ENCODE measurements around the gene PREX1.
"Not testable (repeated sequence)": the region's sequence is repeated elsewhere in the genome, so short reads cannot be mapped to it uniquely, and the experiment has no call there.

The PREX1 gene

GRCh38 chr20:48845721-48846306 is 18.0 kb upstream of the PREX1 start:
- DNase-seq, result no peak

DNA sequence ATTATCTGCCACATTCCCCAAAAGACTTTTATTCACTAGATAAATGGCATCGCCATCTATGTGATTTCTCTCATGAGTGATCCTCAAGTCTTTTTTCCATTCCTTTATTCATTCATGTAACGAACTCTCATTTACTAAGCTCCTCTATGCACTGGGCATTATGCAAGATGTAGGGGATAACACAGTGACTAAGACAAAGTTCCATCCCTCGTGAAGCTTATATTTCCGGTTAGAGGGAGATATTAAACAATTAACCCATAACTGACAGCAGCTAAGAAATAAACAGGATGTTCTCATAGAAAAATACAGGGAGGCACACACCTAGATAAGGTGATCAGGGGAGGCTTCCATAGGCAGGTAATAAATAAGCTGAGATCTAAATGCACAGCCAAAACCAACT is 17.2 kb upstream of the PREX1 start:
- no peak for DNase-seq

DNA sequence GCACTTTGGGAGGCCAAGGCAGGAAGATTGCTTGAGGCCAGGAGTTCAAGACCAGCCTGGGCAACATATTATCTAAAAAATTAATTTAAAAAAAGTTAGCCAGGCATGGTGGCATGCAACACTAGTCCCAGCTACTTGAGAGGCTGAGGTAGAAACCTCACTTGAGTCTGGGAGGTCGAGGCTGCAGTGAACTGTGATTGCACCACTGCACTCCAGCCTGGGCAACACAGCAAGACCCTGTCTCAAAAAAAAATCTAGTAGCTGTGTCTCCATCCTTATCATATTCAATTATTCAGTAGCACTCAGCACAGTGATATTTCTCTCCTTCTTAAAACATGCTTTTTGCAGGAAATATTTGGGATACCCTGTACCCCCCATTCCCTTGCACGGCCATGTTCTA is 16.1 kb upstream of the PREX1 start:
- not testable (repeated sequence) for DNase-seq

DNA sequence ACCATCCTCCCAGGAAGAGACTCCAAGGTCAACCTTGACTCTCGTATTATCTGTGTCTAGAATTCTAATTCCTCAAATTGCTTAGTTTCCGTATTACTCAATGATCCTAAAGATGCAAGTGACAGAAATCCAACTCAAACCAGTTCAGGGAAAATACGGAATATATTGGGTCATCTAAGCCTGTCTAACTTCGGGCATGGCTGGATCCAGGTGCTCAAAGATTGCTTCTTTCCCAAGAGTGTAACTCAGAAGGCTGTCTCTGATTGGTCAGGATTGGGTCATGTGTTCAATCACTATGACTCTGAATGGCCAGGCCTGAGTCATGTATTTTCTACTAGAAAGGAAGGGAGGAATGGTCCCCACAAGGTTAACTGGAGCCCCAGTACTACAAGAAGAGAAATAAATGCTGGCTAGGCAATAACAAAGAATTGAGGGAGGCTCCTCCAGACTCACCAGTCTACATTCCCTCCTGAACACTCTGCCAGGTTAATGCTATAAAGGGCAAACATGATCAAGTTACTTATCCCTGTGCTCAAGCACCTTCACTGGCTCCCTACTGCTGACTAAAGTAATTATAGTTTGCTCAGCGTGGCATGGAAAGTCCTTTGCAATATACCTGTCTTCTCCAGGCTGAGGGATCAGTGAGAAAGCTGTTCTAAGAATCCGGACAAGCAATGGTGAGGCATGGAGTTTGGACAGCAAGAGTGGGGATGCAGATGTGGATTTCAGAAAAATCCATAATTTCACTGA is 15.4 kb upstream of the PREX1 start:
- no peak for DNase-seq

- DNase-seq, result no peak
Observed at GRCh38 chr20:48841875-48842529, 14.2 kb upstream of the PREX1 start.

DNA sequence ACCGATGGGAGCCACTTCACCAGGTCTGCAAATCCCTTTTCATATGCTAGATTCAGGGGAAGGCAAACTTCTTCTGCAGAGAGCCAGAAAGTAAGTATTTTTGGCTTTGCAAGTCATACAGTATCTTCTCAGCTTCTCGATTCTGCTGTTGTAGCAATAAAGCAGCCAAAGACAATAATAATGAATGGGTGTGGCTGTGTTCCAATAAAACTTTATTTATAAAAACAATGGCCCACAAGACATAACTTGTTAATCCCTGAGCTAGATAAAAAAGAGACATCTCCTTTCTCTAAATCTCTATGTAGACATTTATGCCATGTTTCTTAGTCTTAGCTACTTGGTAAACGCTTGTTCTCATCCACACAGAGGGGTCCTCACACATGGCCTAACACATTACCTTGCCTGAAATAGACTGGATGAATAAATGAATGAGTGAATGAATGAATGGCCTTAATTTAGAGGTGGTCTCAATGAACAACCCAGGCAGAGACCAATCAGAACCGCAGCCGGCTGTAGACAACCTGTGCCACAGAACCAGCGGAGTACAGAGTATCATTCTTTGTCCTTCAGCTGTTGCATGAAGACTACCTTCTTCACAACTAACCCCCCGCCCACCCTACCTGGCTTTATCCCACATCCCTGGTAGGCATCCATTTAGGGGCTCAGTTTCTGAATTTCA is 13.5 kb upstream of the PREX1 start:
- DNase-seq, result no peak

DNA sequence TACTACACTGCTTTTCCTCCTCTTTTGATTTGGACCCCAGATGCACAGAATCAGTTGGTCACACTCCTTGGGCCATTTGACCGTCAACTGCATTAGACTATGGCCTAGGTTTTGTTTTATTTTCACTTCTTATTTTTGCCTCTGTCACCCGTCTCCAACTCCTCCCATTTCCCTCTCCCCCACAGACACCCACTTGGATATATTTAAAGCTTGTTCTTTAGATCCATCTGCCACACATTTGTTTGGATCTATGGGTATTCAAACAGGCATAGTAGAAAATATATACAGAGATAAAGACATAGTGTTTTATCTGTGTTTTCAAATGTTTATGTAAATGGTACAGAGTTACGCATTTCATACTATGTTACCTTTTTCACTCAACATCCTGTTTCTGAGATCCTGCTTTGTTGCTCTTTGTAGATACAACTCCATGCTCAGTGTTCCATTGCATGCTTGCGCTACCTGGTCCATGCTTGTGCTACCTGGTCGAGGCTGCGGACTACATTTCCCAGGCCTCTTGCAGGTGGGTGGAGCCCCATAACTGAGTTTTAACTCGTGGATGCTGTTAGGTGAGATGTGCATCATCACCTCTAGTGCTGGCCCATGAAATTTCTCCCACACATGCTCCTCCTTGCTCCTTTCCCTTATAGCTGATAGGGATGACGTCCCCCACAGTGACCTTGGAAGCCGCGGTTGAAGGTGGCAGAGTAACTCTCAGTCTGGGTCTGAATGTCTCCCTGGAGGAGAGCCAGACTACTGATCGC is 11.5 kb upstream of the PREX1 start:
- DNase-seq, result no peak

DNA sequence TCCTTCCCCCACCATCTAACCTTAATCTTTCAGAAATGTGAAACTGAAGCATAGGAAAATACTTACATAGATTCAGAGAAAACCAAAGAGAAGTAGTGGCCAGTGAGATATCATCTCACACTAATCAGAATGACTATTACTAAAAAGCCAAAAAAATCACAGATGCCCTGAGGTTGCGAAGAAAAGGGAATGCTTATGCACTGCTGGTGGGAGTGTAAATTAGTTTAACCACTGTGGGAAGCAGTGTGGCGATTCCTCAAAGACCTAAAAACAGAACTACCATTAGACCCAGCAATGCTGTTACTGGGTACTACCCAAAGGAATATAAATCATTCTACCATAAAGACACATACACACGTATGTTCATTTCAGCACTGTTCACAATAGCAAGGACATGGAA is 9.2 kb upstream of the PREX1 start:
- no peak for DNase-seq

DNA sequence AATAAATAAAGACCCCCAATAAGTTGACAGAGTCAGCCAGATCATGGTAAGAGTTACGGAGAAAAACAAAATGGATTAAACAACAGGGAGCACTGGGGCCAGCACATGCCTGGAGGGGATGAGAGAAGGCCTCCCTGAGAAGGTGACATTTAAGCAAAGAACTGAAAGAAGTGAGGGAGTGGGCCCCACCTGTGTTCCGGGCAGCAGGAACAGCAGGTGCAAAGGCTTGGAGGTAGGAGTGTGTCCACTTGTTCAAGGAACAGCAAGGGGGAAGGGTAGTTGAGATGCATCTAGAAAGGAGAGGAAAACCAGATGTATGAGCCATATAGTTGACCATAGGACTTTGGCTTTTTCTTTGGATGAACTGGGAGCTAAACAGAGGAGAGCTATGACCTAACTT is 7.6 kb upstream of the PREX1 start:
- no peak for DNase-seq

GRCh38 chr20:48834278-48834677 is 6.5 kb upstream of the PREX1 start:
- DNase-seq, result no peak

- no peak for DNase-seq
Observed at GRCh38 chr20:48832405-48832730, 4.6 kb upstream of the PREX1 start.

GRCh38 chr20:48831718-48832404 is 4.1 kb upstream of the PREX1 start:
- DNase-seq, result no peak

GRCh38 chr20:48830826-48831318 is 3.1 kb upstream of the PREX1 start:
- DNase-seq, result no peak

- no peak for DNase-seq
Observed at GRCh38 chr20:48829940-48830339, 2.1 kb upstream of the PREX1 start.

DNA sequence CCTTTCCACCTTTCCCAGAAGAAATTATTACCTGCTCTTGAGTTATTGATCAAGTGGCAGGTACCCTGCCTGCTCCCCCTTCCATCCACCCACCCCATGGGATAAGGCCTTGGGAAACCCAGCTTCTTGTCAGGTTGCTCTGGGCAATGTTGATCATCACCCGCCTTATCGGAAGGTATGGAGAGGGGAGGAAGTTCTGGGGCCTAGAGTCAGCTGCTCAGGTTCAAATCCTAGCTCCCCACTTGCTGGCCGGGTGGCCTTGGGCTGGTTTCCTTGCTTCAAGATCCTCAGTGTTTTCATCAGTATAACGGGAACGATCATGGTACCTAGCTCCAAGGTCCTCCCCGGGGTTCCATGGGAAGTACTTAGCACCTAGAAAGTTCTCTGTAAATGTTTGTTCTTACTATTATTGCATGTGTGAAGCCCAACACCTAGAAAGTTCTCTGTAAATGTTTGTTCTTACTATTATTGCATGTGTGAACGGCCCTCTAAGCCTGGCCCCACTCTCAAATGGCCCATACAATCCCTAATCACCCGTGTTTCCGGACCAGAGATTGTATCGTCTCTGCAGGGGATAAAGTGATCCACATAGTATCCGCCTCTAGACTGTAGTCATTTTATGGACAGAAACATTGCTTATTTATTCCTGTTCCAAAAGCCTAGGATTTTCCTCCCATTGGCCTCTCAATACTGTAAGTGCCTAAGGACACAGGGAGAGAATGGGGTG is 1.1 kb upstream of the PREX1 start:
- no peak for DNase-seq

- DNase-seq, result no peak
Observed at GRCh38 chr20:48826883-48827771, 672 bp downstream of the PREX1 start.

- DNase-seq, result not testable (repeated sequence)
Observed at GRCh38 chr20:48826480-48826879, 1.3 kb downstream of the PREX1 start.

- no peak for DNase-seq
Observed at GRCh38 chr20:48826069-48826468, 1.7 kb downstream of the PREX1 start.

GRCh38 chr20:48825566-48825920 is 2.3 kb downstream of the PREX1 start:
- DNase-seq, result no peak

DNA sequence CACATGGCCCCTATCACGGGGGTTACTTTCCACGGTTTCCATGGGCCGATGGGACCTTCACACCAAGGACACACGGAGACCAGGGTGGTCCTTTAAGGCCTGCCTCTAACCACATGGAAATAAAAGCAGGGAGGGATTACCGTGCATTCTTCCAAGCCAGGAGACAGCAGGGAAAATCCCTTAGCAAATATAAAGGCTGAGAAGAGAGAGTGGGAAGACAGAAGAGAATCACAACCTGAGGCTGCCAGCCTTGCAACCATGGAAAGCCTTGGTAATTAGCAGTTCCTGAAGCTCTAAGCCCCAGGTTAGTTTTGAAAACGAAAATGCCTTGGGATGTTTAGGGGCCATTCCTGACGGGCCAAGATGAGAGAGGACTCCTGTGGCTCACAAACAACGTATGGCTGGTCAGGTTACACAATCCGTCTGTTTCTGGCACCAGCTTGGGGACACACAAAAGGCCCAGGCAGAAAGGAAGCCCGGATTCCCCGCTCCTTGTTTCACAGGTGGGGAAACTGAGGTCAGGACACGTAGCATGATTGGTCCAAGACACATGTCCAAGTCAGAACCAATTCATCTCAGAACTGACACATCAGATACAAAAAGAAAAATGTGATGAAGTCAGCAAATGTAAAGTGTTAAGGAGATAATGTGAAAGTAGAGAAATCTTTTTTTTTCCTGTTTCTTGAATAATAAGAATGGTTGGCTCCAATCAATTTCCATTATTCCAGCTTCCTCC is 2.8 kb downstream of the PREX1 start:
- no peak for DNase-seq

Data from femur (tissue), 1 donor.